ENCODE measurements around the gene BCAS3. TPM values are rescaled to one million over a fixed set of nuclear protein-coding genes. Genes with fewer than 3 reads are reported as not detected.

The BCAS3 gene
- total RNA-seq, 1 experiment from 2014 or later, result 26.3 TPM

DNA sequence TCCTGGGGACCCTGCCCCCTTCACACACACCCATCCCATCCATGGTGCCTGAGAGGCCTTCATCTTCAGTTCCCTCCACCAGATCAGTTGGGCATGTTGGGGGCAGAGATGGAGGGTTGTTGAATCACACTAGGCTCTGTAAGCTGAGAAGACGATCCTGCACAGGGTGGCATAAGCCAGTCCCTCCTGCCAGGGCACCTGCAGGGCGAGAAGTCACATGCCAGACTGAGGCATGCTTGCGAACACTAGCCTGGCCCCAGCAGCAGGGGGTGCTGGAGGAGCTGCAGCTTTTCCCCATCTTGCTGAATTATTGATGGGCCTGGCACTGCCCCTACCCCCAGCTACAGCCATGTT lies 715.9 kb downstream of the BCAS3 start:
- H3K4me2 ChIP-seq (ENCODE audit: low read length), result no peak overlapping the region
- no peak overlapping the region for H3K4me3 ChIP-seq (replicated peaks in 1 of 2; ENCODE audit: low read depth in 1 of 2, low read length in 2 of 2)
- H3K9me3 ChIP-seq (ENCODE audit: control insufficient read depth in 1 of 2, insufficient read depth in 1 of 2, low read depth in 1 of 2, low read length in 2 of 2), result no peaks in the 10 kb centered on the region
- H3K9ac ChIP-seq (ENCODE audit: low read length), result no peak overlapping the region
- no TSS peak for BruUV-seq (replicated peaks)
- TF ChIP-seq, protein P1, sequence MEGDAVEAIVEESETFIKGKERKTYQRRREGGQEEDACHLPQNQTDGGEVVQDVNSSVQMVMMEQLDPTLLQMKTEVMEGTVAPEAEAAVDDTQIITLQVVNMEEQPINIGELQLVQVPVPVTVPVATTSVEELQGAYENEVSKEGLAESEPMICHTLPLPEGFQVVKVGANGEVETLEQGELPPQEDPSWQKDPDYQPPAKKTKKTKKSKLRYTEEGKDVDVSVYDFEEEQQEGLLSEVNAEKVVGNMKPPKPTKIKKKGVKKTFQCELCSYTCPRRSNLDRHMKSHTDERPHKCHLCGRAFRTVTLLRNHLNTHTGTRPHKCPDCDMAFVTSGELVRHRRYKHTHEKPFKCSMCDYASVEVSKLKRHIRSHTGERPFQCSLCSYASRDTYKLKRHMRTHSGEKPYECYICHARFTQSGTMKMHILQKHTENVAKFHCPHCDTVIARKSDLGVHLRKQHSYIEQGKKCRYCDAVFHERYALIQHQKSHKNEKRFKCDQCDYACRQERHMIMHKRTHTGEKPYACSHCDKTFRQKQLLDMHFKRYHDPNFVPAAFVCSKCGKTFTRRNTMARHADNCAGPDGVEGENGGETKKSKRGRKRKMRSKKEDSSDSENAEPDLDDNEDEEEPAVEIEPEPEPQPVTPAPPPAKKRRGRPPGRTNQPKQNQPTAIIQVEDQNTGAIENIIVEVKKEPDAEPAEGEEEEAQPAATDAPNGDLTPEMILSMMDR (IDR thresholded peaks at IDR 0.05 in 2 of 3, conservative IDR thresholded peaks at IDR 0.05 in 1 of 3; ENCODE audit: borderline replicate concordance in 1 of 3, insufficient read depth in 1 of 3, low read depth in 2 of 3, low read length in 2 of 3), result peak in 2 of 3 experiments; percentile 65 to 71; a peak in 5 of 6 replicates
- no peak for TF ChIP-seq JUND (IDR thresholded peaks at IDR 0.05)
- H3K4me1 ChIP-seq (ENCODE audit: control insufficient read depth in 1 of 2, insufficient read depth in 2 of 2, low read length in 2 of 2), result peaks cover 12 to 17% of the 10 kb centered on the region in 2 experiments; a peak in 3 of 4 replicates
- no peak overlapping the region for H3K27ac ChIP-seq (ENCODE audit: low read depth, low read length)
- ChIA-PET CTCF (interaction anchor here (0.8 to 2.6 kb wide), 11 partner anchors 10 to 716 kb away, joined by 3 to 14 read pairs (median 4); partner anchors contain the start of gene BCAS3), POLR2A (no interaction called here), RAD21 (ENCODE audit: low non-redundant PET in 1 of 2, low total read pairs in 2 of 2, uncharacterized antibody in 2 of 2, unreplicated experiment in 2 of 2) (interaction anchor here (0.6 to 1.3 kb wide), 4 partner anchors 19 to 673 kb away, joined by 3 to 5 read pairs (median 4); no protein-coding TSS in a partner anchor)
- no peaks in the 10 kb centered on the region for H3K27me3 ChIP-seq (ENCODE audit: insufficient read depth, low read length)
- intact Hi-C loops (cut with micrococcal nuclease), result no loop called here
- no peak overlapping the region for H2AFZ ChIP-seq (ENCODE audit: low read depth, low read length, poor library complexity, severe bottlenecking)
- ATAC-seq (peak; percentile 70), DNase-seq (ENCODE audit: low read depth, low spot score) (no peak)
- H4K20me1 ChIP-seq (ENCODE audit: insufficient read depth), result no peaks in the 10 kb centered on the region
- H3K79me2 ChIP-seq (ENCODE audit: insufficient read depth, low read length), result no peaks in the 10 kb centered on the region
- H3K36me3 ChIP-seq (ENCODE audit: control insufficient read depth in 1 of 2, insufficient read depth in 2 of 2, low read length in 2 of 2), result no peaks in the 10 kb centered on the region
- no peaks in the 10 kb centered on the region for H3K9me2 ChIP-seq (ENCODE audit: insufficient read depth)

DNA sequence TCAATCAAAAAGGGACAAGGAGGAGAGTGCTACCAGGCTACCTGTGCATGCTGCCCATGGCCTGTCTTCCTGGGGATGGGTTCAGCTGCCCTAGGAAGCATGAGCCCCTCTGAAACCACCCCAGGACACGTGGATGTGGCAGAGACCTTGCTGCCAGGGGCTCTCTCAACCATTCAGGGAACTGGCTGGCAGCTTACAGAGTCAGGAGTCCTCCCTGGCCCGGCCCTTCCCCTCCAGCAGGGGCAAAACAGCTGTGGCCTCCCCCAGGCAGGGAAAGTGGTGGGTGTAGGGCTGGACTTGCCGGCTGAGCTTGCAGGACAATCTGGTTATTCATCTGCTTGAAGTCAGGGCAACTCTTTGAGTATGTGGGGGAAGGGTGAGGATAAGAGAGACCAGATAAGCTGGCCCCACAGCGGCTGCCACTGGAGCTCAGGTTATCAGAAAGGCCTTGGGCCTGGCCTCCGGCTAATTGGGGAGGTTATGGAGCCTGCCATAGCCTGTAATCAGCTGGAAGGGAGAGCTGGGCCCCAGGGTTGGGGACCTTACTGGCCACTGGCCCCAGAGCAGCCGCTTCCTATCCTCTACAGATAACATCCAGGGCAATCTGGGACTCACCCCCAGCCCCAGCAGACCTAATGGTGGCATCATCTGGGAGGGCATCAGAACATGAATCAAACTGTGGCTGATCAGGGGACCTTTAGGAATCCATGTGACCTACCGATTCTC lies 716.4 kb downstream of the BCAS3 start:
- H3K27me3 ChIP-seq (ENCODE audit: insufficient read depth, low read length), result no peaks in the 10 kb centered on the region
- TF ChIP-seq JUND (IDR thresholded peaks at IDR 0.05) (no peak), CEBPB (IDR thresholded peaks at IDR 0.05; ENCODE audit: low read depth) (no peak), SIN3A (IDR thresholded peaks at IDR 0.05; ENCODE audit: low read depth) (no peak), EZH2 (IDR thresholded peaks at IDR 0.05) (no peak), RAD21 (IDR thresholded peaks at IDR 0.05; ENCODE audit: low read depth) (no peak), POLR2A (IDR thresholded peaks at IDR 0.05; ENCODE audit: borderline replicate concordance, extremely low read depth, insufficient read depth, insufficient read length) (no peak)
- TF ChIP-seq, protein P2, sequence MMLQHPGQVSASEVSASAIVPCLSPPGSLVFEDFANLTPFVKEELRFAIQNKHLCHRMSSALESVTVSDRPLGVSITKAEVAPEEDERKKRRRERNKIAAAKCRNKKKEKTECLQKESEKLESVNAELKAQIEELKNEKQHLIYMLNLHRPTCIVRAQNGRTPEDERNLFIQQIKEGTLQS (IDR thresholded peaks at IDR 0.05), result no peak
- TF ChIP-seq, protein P1 (IDR thresholded peaks at IDR 0.05 in 2 of 3, conservative IDR thresholded peaks at IDR 0.05 in 1 of 3; ENCODE audit: borderline replicate concordance in 1 of 3, insufficient read depth in 1 of 3, low read depth in 2 of 3, low read length in 2 of 3), result no peak
- H3K4me2 ChIP-seq (ENCODE audit: low read length), result no peak overlapping the region
- H3K9me2 ChIP-seq (ENCODE audit: insufficient read depth), result no peaks in the 10 kb centered on the region
- no peak for DNase-seq (ENCODE audit: low read depth, low spot score)
- peak overlapping the region; percentile 18; the same call in 1 of the 2 replicates for H3K27ac ChIP-seq (ENCODE audit: low read depth, low read length)
- H3K4me3 ChIP-seq (replicated peaks in 1 of 2; ENCODE audit: low read depth in 1 of 2, low read length in 2 of 2), result no peak overlapping the region
- peaks cover 12 to 17% of the 10 kb centered on the region in 2 experiments; a peak in 3 of 4 replicates for H3K4me1 ChIP-seq (ENCODE audit: control insufficient read depth in 1 of 2, insufficient read depth in 2 of 2, low read length in 2 of 2)
- POLR2A ChIA-PET, result no interaction called here
- H2AFZ ChIP-seq (ENCODE audit: low read depth, low read length, poor library complexity, severe bottlenecking), result no peak overlapping the region
- CTCF ChIA-PET, result interaction anchor here (0.7 to 2.6 kb wide), 12 partner anchors 10 to 716 kb away, joined by 3 to 14 read pairs (median 4); partner anchors contain the start of gene BCAS3
- no peaks in the 10 kb centered on the region for H3K79me2 ChIP-seq (ENCODE audit: insufficient read depth, low read length)
- intact Hi-C loops (cut with micrococcal nuclease), result no loop called here
- H3K9ac ChIP-seq (ENCODE audit: low read length), result no peak overlapping the region
- H4K20me1 ChIP-seq (ENCODE audit: insufficient read depth), result no peaks in the 10 kb centered on the region
- 0 out of 2 replicates have a peak, but pooled peaks have one; percentile 0 for ATAC-seq
- BruUV-seq (replicated peaks), result no TSS peak
- no peaks in the 10 kb centered on the region for H3K36me3 ChIP-seq (ENCODE audit: control insufficient read depth in 1 of 2, insufficient read depth in 2 of 2, low read length in 2 of 2)
- no peaks in the 10 kb centered on the region for H3K9me3 ChIP-seq (ENCODE audit: control insufficient read depth in 1 of 2, insufficient read depth in 1 of 2, low read depth in 1 of 2, low read length in 2 of 2)
- RAD21 ChIA-PET (ENCODE audit: low non-redundant PET in 1 of 2, low total read pairs in 2 of 2, uncharacterized antibody in 2 of 2, unreplicated experiment in 2 of 2), result interaction anchor here (0.6 to 1.3 kb wide), 4 partner anchors 18 to 673 kb away, joined by 3 to 5 read pairs (median 4); no protein-coding TSS in a partner anchor

Data from HCT116 (cell line).